Measurements from ENCODE around the gene VAPA.

DNA sequence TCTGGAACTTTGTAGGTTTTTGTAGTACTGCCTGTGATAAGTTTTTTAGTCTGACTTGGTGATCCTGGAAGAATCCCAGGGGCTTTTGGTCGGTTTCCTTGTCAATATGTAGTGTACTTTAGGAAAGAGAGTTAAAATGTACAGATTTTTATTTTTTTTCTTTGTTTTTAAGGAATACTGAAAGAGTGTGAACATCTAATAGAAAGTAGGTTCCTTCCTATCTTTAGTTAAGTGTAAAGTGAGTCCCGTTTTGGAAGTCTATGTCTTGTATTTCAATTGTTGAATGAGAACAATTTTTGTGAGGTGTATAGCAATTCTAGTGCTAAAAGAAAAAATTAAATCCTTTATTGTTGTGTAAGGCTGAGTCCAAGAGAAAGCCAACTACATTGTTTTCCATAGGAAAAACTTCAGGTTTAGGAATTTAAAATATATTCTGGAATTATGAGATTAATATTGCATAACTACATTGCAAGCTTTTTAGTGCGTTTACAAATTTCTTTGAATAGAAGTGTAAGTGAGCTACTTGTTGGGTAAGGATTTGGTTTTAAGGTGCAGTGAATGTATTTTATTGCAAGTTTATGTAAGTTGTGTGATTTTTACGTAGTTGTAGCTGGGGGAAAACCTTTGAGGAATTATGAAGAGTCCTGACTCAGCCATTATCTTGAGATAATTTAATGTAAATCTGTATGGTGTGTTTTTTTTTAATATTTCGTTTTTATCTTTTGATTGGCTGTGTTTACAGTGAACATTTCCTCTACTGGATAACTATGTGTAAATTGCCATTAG, 1.7 kb downstream of the VAPA start:
- TF ChIP-seq POLR2AphosphoS5 (IDR thresholded peaks at IDR 0.05) (no peak), POLR2A (IDR thresholded peaks at IDR 0.05) (no peak)
- TF ChIP-seq, protein P1, sequence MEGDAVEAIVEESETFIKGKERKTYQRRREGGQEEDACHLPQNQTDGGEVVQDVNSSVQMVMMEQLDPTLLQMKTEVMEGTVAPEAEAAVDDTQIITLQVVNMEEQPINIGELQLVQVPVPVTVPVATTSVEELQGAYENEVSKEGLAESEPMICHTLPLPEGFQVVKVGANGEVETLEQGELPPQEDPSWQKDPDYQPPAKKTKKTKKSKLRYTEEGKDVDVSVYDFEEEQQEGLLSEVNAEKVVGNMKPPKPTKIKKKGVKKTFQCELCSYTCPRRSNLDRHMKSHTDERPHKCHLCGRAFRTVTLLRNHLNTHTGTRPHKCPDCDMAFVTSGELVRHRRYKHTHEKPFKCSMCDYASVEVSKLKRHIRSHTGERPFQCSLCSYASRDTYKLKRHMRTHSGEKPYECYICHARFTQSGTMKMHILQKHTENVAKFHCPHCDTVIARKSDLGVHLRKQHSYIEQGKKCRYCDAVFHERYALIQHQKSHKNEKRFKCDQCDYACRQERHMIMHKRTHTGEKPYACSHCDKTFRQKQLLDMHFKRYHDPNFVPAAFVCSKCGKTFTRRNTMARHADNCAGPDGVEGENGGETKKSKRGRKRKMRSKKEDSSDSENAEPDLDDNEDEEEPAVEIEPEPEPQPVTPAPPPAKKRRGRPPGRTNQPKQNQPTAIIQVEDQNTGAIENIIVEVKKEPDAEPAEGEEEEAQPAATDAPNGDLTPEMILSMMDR (IDR thresholded peaks at IDR 0.05 in 8 of 11, conservative IDR thresholded peaks at IDR 0.05 in 3 of 11): no peak

All from spleen (tissue), 7 donors.